Measurements from ENCODE around the gene PIP5KL1. TPM values are rescaled to one million over a fixed set of nuclear protein-coding genes. Genes with fewer than 3 reads are reported as not detected.

Gene PIP5KL1
- total RNA-seq, 1 donor from 2014 or later: 4.9 TPM

- Mint-ChIP-seq H3K4me1 (ENCODE audit: low read depth, unreplicated experiment) (peaks cover 7% of the 10 kb centered on the region), H3K9me3 (ENCODE audit: unreplicated experiment) (no peaks in the 10 kb centered on the region), H3K36me3 (ENCODE audit: low read depth, unreplicated experiment) (no peaks in the 10 kb centered on the region), H3K27ac (ENCODE audit: unreplicated experiment) (no peak overlapping the region), H3K4me3 (ENCODE audit: unreplicated experiment) (no peak overlapping the region), H3K27me3 (ENCODE audit: low read depth, unreplicated experiment) (no peaks in the 10 kb centered on the region)
- Histone ChIP-seq H3K27me3 (ENCODE audit: insufficient read depth, low read length) (no peaks in the 10 kb centered on the region), H3K36me3 (ENCODE audit: insufficient read depth, low read length) (no peaks in the 10 kb centered on the region), H3K79me2 (ENCODE audit: insufficient read depth, low read length) (peaks cover 20% of the 10 kb centered on the region), H3K4me1 (ENCODE audit: insufficient read depth, low read length) (peaks cover 36% of the 10 kb centered on the region), H3K9me3 (ENCODE audit: insufficient read depth, low read depth, low read length) (no peaks in the 10 kb centered on the region), H3K4me2 (ENCODE audit: low read length) (no peak overlapping the region), H3K27ac (ENCODE audit: low read depth, low read length) (no peak overlapping the region), H4K20me1 (ENCODE audit: insufficient read depth, low read length) (peaks cover 14% of the 10 kb centered on the region), H3K4me3 (ENCODE audit: insufficient read depth, low read depth, low read length) (no peak overlapping the region), H2AFZ (ENCODE audit: low read depth, low read length) (no peak overlapping the region), H3K9ac (ENCODE audit: low read length) (no peak overlapping the region)
- FAIRE-seq (no peak), DNase-seq (ENCODE audit: low read depth) (no peak)
- TF ChIP-seq EZH2 (IDR thresholded peaks at IDR 0.05; ENCODE audit: insufficient read depth, low read length): no peak
- no peak for TF ChIP-seq CTCF (IDR thresholded peaks at IDR 0.05; ENCODE audit: insufficient read depth, low read depth, low read length)
Measured at GRCh38 chr9:127878652-127879390, 51.8 kb downstream of the PIP5KL1 start.

- H3K79me2 ChIP-seq (ENCODE audit: insufficient read depth, low read length): peaks cover 20% of the 10 kb centered on the region
- Mint-ChIP-seq H3K27ac (ENCODE audit: unreplicated experiment) (no peak overlapping the region), H3K4me1 (ENCODE audit: low read depth, unreplicated experiment) (peaks cover 7% of the 10 kb centered on the region), H3K9me3 (ENCODE audit: unreplicated experiment) (no peaks in the 10 kb centered on the region), H3K36me3 (ENCODE audit: low read depth, unreplicated experiment) (no peaks in the 10 kb centered on the region), H3K27me3 (ENCODE audit: low read depth, unreplicated experiment) (no peaks in the 10 kb centered on the region), H3K4me3 (ENCODE audit: unreplicated experiment) (peak overlapping the region; percentile 68)
- H3K27ac ChIP-seq (ENCODE audit: low read depth, low read length): no peak overlapping the region
- H3K36me3 ChIP-seq (ENCODE audit: insufficient read depth, low read length): no peaks in the 10 kb centered on the region
- DNase-seq (ENCODE audit: low read depth): no peak
- H3K9me3 ChIP-seq (ENCODE audit: insufficient read depth, low read depth, low read length): no peaks in the 10 kb centered on the region
- peak overlapping the region; percentile 94 for H3K4me2 ChIP-seq (ENCODE audit: low read length)
- peaks cover 18% of the 10 kb centered on the region for H4K20me1 ChIP-seq (ENCODE audit: insufficient read depth, low read length)
- H3K27me3 ChIP-seq (ENCODE audit: insufficient read depth, low read length): no peaks in the 10 kb centered on the region
- peaks cover 37% of the 10 kb centered on the region for H3K4me1 ChIP-seq (ENCODE audit: insufficient read depth, low read length)
- no peak for FAIRE-seq
- peak overlapping the region; percentile 87 for H2AFZ ChIP-seq (ENCODE audit: low read depth, low read length)
- peak overlapping the region; percentile 77 for H3K9ac ChIP-seq (ENCODE audit: low read length)
- peak overlapping the region; percentile 56 for H3K4me3 ChIP-seq (ENCODE audit: insufficient read depth, low read depth, low read length)
- TF ChIP-seq CTCF (IDR thresholded peaks at IDR 0.05; ENCODE audit: insufficient read depth, low read depth, low read length) (no peak), EZH2 (IDR thresholded peaks at IDR 0.05; ENCODE audit: insufficient read depth, low read length) (no peak)
Measured at GRCh38 chr9:127878001-127878651, 52.5 kb downstream of the PIP5KL1 start.

Measured in astrocyte (in vitro differentiated cells and primary cell).